Measurements from ENCODE around the gene CAMK1G. TPM values are rescaled to one million over a fixed set of nuclear protein-coding genes. Genes with fewer than 3 reads are reported as not detected.

CAMK1G gene
- total RNA-seq, 1 donor from 2014 or later = not detected

- Mint-ChIP-seq H3K27ac (ENCODE audit: unreplicated experiment) (no peak within 1 kb of the TSS), H3K4me1 (ENCODE audit: unreplicated experiment) (peaks cover 4% of the 10 kb centered on the region), H3K36me3 (ENCODE audit: low read depth, unreplicated experiment) (no peaks in the 10 kb centered on the region), H3K27me3 (ENCODE audit: unreplicated experiment) (peaks cover 12% of the 10 kb centered on the region), H3K4me3 (ENCODE audit: unreplicated experiment) (no peak within 1 kb of the TSS), H3K9me3 (ENCODE audit: unreplicated experiment) (no peaks in the 10 kb centered on the region)
- DNase-seq (ENCODE audit: low spot score) = no peak
- TF ChIP-seq CTCF (IDR thresholded peaks at IDR 0.05; ENCODE audit: unreplicated experiment) = no peak
Measured at GRCh38 chr1:209652121-209652735, 68.7 kb downstream of the CAMK1G start, which contains the start of gene LAMB3. LAMB3 (minus strand) TSS chr1:209652425; CDS start chr1:209650944, 1,481 bp downstream.

DNA sequence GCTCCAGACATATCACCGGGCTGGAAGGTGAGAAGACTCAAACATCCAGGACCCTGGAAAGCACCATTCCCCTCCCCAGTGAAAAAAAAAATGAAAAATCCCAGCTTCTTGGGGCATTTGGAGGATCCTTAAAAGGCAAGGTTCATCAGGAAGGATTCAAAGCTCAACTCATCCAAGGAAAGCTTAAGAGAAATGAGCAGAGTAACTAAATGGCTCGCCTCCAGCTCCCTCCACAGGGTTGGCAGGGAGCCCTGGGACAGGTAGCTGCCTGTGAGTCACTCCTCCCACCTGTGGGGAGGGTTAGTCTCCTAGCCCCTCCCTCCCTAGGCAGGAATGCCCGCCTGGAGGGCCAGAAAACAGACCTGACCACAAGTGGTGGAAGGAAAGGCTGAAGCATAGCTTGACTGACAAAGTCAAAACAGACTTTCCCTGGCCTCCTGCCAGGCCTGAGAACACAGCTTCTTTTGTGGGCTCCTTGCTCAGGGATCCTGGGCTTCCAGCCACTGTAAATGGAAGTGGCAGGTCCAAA is 69.4 kb downstream of the CAMK1G start:
- peaks cover 4% of the 10 kb centered on the region for H3K4me1 Mint-ChIP-seq (ENCODE audit: unreplicated experiment)
- H3K27ac Mint-ChIP-seq (ENCODE audit: unreplicated experiment) = no peak overlapping the region
- H3K27me3 Mint-ChIP-seq (ENCODE audit: unreplicated experiment) = peaks cover 15% of the 10 kb centered on the region
- no peaks in the 10 kb centered on the region for H3K9me3 Mint-ChIP-seq (ENCODE audit: unreplicated experiment)
- DNase-seq (ENCODE audit: low spot score) = no peak
- H3K4me3 Mint-ChIP-seq (ENCODE audit: unreplicated experiment) = no peak overlapping the region
- TF ChIP-seq CTCF (IDR thresholded peaks at IDR 0.05; ENCODE audit: unreplicated experiment) = no peak
- H3K36me3 Mint-ChIP-seq (ENCODE audit: low read depth, unreplicated experiment) = no peaks in the 10 kb centered on the region

- Mint-ChIP-seq H3K4me3 (ENCODE audit: unreplicated experiment) (no peak overlapping the region), H3K4me1 (ENCODE audit: unreplicated experiment) (peaks cover 8% of the 10 kb centered on the region), H3K9me3 (ENCODE audit: unreplicated experiment) (no peaks in the 10 kb centered on the region), H3K27ac (ENCODE audit: unreplicated experiment) (no peak overlapping the region), H3K27me3 (ENCODE audit: unreplicated experiment) (peaks cover 15% of the 10 kb centered on the region), H3K36me3 (ENCODE audit: low read depth, unreplicated experiment) (no peaks in the 10 kb centered on the region)
- TF ChIP-seq CTCF (IDR thresholded peaks at IDR 0.05; ENCODE audit: unreplicated experiment) = no peak
- DNase-seq (ENCODE audit: low spot score) = no peak
Measured at GRCh38 chr1:209653915-209654351, 70.4 kb downstream of the CAMK1G start.

DNA sequence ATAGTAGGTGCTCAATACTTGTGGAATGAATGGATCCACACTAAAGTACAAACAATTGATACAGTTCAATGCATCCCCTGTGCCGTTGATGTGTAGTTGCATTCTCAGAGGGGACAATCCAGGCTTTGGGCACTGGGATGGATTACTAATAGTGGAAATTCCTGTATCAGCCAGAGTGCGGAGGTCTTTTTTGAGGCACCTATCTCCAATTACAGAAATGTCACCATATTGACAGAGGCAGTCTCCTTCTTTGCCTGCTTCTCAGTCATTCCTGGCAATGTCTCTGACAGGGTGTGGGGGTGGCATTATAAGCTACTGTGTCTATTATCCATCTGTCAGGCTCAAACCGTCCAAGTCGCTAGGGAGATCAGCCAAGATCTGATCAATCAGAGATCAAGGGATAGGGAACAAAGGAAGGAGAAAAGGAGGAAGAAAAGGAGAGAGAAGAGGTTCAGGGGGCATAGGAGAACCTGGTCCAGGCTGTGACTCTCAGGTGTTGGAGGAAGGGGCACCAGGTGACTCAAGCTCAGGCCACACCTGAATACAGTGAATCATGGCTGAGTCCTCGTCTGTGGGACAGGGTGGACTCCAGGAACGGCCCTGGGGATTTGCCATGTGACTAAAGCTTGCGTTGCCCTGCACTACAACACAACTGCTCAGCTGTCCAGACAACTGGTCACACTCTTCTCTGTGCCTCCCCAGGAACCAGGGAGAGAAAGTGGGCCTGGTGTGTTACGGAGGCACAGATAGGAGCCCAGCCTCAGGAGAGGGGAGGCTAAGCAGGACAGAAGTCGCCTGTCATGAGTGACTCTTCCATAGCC is 72.1 kb downstream of the CAMK1G start:
- Mint-ChIP-seq H3K27ac (ENCODE audit: unreplicated experiment) (no peak overlapping the region), H3K36me3 (ENCODE audit: low read depth, unreplicated experiment) (no peaks in the 10 kb centered on the region), H3K4me1 (ENCODE audit: unreplicated experiment) (peaks cover 16% of the 10 kb centered on the region), H3K9me3 (ENCODE audit: unreplicated experiment) (no peaks in the 10 kb centered on the region), H3K4me3 (ENCODE audit: unreplicated experiment) (no peak overlapping the region), H3K27me3 (ENCODE audit: unreplicated experiment) (peaks cover 13% of the 10 kb centered on the region)
- DNase-seq (ENCODE audit: low spot score) = no peak
- TF ChIP-seq CTCF (IDR thresholded peaks at IDR 0.05; ENCODE audit: unreplicated experiment) = no peak
